Tibial nerve (tissue), 4 donors: ENCODE results near the gene METTL21A. TPM values are rescaled to one million over a fixed set of nuclear protein-coding genes. Genes with fewer than 3 reads are reported as not detected.

Experiments
- DNase-seq, 2 donors: peaks; one replicate each; pipeline ENCODE4 v3.0.0-alpha.2; 2019; ENCODE audit warnings: low spot score in 2 of 2
- H3K27ac ChIP-seq, 4 donors: fragments of 200-600 bp; sonication (generic) in 3 of 4; one replicate each; pipeline ENCODE4 v1.5.1; 2017 to 2019; ENCODE audit warnings: mild to moderate bottlenecking in 1 of 4
- H3K27me3 ChIP-seq, 2 donors: fragments of 200-600 bp; sonication (generic) in 1 of 2; one replicate each; pipeline versions ENCODE4 v1.5.1 to v1.6.0; 2017 to 2019
- H3K36me3 ChIP-seq, 3 donors: fragments of 200-600 bp; sonication (generic); one replicate each; pipeline ENCODE4 v1.5.1; 2018 to 2019
- H3K4me1 ChIP-seq, 4 donors: fragments of 200-600 bp; sonication (generic) in 3 of 4; one replicate each; pipeline ENCODE4 v1.5.1; 2017 to 2019
- H3K4me3 ChIP-seq, 4 donors: fragments of 200-600 bp; sonication (generic) in 3 of 4; one replicate each; pipeline ENCODE4 v1.5.1; 2017 to 2019; ENCODE audit warnings: mild to moderate bottlenecking in 1 of 4, moderate library complexity in 1 of 4
- H3K9me3 ChIP-seq, 4 donors: fragments of 200-600 bp; sonication (generic) in 3 of 4; one replicate each; pipeline ENCODE4 v1.5.1; 2017 to 2019
- EP300 ChIP-seq, 2 donors: sonication (generic); formaldehyde crosslinking; IDR thresholded peaks; one replicate each; pipeline ENCODE4 v1.6.1; 2017; ENCODE audit warnings: antibody characterized with exemption in 2 of 2, mild to moderate bottlenecking in 1 of 2
- POLR2A ChIP-seq, 2 donors: fragments of 450-650 bp; IDR thresholded peaks; one replicate each; pipeline ENCODE4 v1.6.1; 2017; ENCODE audit warnings: antibody characterized with exemption in 2 of 2, mild to moderate bottlenecking in 2 of 2, moderate library complexity in 2 of 2
- WGBS, 2 donors: methylation state at CpG; one replicate each; pipeline ENCODE4 v1.1.5; 2018; 5-methylcytosine and 5-hydroxymethylcytosine counted together
- total RNA-seq, 4 donors: library from RNA; depleted of rRNA; stranded (reverse); fragments of >200 nt; gene quantifications; one replicate each; pipeline ENCODE4 v1.1.0, GENCODE V29; 2016
- TF ChIP-seq, protein P1 (sequence below), 5 experiments: fragments of 200-600 bp in 3 of 5; fragments of 450-650 bp in 2 of 5; sonication (generic) in 3 of 5; IDR thresholded peaks; one replicate each; pipeline ENCODE4 v1.5.1; 2016 to 2019; ENCODE audit warnings: antibody characterized with exemption in 5 of 5, mild to moderate bottlenecking in 3 of 5, moderate library complexity in 2 of 5

METTL21A gene
- total RNA-seq, 4 donors from 2014 or later: 5.9 to 21.3 (median 13.8) TPM

DNA sequence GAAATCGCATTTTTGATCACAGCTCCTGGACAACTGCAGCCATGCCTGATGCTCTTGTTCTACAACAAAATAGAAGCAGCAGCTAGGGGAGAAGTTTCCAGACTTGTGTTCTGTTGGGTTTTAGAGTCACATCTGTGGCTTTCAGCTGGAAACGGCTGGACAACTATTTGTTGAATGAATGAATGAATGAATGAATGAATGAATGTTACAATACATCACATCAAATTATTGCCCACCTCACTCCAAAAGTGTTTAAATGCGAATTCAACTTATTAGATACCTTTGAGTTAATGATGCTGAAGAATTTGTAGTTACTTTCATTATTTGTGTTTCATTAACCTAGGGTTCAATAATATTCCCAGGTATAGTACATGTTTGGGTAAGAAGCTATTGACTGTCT is 8.5 kb upstream of the METTL21A start:
- no peak overlapping the region for H3K27ac ChIP-seq
- no peaks in the 10 kb centered on the region for H3K4me1 ChIP-seq
- no peak for TF ChIP-seq EP300 (IDR thresholded peaks at IDR 0.05)
- no peak for TF ChIP-seq POLR2A (IDR thresholded peaks at IDR 0.05)
- TF ChIP-seq, protein P1, sequence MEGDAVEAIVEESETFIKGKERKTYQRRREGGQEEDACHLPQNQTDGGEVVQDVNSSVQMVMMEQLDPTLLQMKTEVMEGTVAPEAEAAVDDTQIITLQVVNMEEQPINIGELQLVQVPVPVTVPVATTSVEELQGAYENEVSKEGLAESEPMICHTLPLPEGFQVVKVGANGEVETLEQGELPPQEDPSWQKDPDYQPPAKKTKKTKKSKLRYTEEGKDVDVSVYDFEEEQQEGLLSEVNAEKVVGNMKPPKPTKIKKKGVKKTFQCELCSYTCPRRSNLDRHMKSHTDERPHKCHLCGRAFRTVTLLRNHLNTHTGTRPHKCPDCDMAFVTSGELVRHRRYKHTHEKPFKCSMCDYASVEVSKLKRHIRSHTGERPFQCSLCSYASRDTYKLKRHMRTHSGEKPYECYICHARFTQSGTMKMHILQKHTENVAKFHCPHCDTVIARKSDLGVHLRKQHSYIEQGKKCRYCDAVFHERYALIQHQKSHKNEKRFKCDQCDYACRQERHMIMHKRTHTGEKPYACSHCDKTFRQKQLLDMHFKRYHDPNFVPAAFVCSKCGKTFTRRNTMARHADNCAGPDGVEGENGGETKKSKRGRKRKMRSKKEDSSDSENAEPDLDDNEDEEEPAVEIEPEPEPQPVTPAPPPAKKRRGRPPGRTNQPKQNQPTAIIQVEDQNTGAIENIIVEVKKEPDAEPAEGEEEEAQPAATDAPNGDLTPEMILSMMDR (IDR thresholded peaks at IDR 0.05): no peak
- no peaks in the 10 kb centered on the region for H3K9me3 ChIP-seq
- H3K36me3 ChIP-seq: no peaks in the 10 kb centered on the region
- WGBS, 2 donors: 85% methylated on average over 3 of the region's 3 CpGs
- no peaks in the 10 kb centered on the region for H3K27me3 ChIP-seq
- no peak overlapping the region for H3K4me3 ChIP-seq
- DNase-seq: no peak

DNA sequence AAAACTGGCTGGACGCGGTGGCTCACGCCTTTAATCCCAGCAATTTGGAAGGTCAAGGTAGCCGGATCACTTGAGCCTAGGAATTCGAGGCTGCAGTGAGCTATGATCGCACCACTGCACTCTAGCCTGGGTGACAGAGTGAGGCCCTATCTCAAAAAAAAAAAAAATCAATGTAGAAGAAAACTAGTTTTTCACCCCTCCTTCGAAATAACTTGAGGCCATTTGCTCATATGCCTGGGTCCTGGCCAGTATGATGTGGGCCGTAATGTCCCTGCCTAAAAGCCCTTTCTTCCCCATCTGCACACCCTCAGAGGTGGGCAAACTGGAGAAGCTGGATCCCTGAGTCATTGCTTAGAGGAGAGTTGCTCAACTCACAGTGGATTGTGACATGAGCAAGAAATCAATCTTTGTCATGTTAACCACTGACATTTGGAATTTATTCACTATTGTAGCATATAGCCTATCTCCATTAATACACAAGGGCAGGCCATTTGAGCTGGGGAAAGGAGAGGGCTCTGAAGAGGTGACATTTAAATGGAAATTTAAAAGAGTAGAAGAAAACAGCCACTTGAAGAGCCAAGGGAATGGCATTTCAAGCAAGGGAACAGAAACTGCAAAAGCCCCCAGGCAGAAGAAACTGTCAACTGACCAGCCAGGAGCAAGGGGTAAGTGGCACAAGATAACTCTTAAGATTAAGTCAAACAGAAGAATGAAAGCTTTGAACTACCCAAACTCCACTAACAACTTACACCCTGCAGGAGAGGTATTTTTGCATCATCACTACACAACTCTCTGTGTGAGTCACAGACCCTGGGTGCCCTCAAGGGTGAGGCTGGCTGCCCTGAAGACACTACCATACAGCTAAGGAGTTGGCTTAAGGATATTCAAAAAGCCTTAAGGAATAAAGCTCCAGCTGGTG is 7.6 kb upstream of the METTL21A start:
- Histone ChIP-seq H3K4me1 (no peaks in the 10 kb centered on the region), H3K27ac (no peak overlapping the region), H3K27me3 (no peaks in the 10 kb centered on the region), H3K4me3 (no peak overlapping the region), H3K9me3 (no peaks in the 10 kb centered on the region), H3K36me3 (no peaks in the 10 kb centered on the region)
- WGBS, 2 donors: 85 to 90% methylated on average over 8 of the region's 8 CpGs
- TF ChIP-seq EP300 (IDR thresholded peaks at IDR 0.05) (no peak), POLR2A (IDR thresholded peaks at IDR 0.05) (no peak)
- TF ChIP-seq, protein P1 (IDR thresholded peaks at IDR 0.05): no peak
- no peak for DNase-seq

DNA sequence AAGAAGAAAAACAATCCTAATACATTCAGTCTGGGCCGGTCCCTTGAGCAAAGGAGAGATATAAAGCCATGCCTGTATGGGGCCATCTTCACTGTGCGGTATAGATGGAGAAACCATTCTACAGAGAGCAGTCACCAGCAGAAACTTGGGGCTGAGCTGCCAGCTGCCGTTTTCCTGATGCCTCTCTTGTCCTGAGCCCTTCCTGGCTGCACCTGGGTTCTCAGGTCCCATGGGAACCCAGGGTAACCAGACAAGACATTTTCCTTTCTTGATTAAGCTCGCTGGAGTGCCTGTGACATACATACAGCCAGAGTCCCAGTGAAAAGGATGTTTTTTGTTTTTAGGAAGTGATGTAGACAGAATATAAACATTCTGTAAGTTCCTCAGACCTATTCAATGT is 5.3 kb upstream of the METTL21A start:
- no peaks in the 10 kb centered on the region for H3K36me3 ChIP-seq
- no peak overlapping the region for H3K27ac ChIP-seq
- no peak overlapping the region for H3K4me3 ChIP-seq
- DNase-seq: no peak
- 73 to 74% methylated on average over 4 of the region's 4 CpGs for WGBS, 2 donors
- no peaks in the 10 kb centered on the region for H3K9me3 ChIP-seq
- H3K4me1 ChIP-seq: peaks cover 0 to 14% (median 4%) of the 10 kb centered on the region in 4 donors
- TF ChIP-seq POLR2A (IDR thresholded peaks at IDR 0.05) (no peak), EP300 (IDR thresholded peaks at IDR 0.05) (no peak)
- TF ChIP-seq, protein P1 (IDR thresholded peaks at IDR 0.05): no peak
- H3K27me3 ChIP-seq: no peaks in the 10 kb centered on the region

DNA sequence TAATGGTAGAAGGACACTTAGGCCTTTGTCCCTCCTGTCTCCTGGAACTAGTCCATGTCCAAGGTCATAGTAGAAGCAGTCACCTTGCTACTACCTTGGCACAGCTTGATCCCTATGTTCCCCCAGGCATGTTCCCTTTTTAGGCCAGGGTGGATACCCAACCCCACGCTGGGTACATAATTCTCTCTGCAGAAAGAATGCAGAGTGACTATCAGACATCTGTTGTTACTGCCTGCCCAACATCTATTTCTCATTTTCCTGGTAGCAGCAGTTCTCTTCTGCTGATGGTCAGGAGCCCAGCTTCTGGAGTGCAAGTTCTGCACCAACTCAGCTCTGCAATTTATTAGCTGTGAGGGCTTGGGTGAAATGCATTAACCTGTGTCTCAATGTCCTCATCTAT is 4.4 kb upstream of the METTL21A start:
- Histone ChIP-seq H3K4me3 (no peak overlapping the region), H3K9me3 (no peaks in the 10 kb centered on the region), H3K4me1 (peaks cover 0 to 14% (median 4%) of the 10 kb centered on the region in 4 donors), H3K27ac (no peak overlapping the region), H3K36me3 (no peaks in the 10 kb centered on the region), H3K27me3 (no peaks in the 10 kb centered on the region)
- TF ChIP-seq EP300 (IDR thresholded peaks at IDR 0.05) (no peak), POLR2A (IDR thresholded peaks at IDR 0.05) (no peak)
- TF ChIP-seq, protein P1 (IDR thresholded peaks at IDR 0.05): no peak
- 56 to 72% methylated on average over 1 of the region's 1 CpG for WGBS, 2 donors
- DNase-seq: no peak
